ENCODE results near the gene NFIB.

The NFIB gene

DNA sequence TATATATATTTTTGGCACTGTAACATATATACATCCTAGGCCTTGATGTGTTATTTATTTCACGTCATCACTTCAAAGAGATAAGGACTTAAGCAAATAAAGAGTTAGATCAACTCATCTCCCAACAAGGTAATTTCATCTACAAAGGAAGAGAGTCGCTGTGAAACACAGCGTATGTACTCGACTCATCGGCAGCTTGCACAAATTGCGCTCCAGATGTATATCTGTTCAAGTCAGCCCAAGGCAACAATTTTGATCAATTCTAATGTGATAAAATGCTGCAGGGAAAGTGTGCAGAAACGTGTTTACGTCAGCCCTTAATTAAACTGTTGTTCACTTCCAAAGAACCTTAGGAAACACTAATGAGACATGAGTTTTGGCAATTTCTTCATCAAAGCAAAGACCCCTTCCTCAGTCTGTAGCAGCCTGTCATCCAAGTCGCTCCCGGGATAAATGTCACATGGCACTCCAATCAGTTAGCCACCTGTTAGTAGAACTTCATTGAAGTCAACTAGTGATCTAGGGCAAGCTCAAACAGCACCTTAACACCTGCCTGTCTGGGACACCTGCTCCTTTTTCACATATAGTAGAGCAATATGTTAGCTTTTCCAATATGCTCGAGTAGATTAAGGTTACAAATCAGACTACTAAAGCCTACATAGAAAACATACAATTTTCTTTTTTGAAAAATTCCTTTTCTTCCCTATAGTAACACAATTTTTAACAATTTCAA lies 182.4 kb downstream of the NFIB start:
- no peaks in the 10 kb centered on the region for H3K9me3 ChIP-seq (ENCODE audit: severe bottlenecking)
- DNase-seq: no peak
- no peaks in the 10 kb centered on the region for H3K36me3 ChIP-seq
- TF ChIP-seq, protein P1, sequence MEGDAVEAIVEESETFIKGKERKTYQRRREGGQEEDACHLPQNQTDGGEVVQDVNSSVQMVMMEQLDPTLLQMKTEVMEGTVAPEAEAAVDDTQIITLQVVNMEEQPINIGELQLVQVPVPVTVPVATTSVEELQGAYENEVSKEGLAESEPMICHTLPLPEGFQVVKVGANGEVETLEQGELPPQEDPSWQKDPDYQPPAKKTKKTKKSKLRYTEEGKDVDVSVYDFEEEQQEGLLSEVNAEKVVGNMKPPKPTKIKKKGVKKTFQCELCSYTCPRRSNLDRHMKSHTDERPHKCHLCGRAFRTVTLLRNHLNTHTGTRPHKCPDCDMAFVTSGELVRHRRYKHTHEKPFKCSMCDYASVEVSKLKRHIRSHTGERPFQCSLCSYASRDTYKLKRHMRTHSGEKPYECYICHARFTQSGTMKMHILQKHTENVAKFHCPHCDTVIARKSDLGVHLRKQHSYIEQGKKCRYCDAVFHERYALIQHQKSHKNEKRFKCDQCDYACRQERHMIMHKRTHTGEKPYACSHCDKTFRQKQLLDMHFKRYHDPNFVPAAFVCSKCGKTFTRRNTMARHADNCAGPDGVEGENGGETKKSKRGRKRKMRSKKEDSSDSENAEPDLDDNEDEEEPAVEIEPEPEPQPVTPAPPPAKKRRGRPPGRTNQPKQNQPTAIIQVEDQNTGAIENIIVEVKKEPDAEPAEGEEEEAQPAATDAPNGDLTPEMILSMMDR (IDR thresholded peaks at IDR 0.05; ENCODE audit: low read depth, low read length): no peak
- no peak overlapping the region for H3K27ac ChIP-seq
- H3K4me3 ChIP-seq (ENCODE audit: low read depth, low read length): no peak overlapping the region
- no peaks in the 10 kb centered on the region for H3K27me3 ChIP-seq (ENCODE audit: insufficient read depth, low read depth, severe bottlenecking)

DNA sequence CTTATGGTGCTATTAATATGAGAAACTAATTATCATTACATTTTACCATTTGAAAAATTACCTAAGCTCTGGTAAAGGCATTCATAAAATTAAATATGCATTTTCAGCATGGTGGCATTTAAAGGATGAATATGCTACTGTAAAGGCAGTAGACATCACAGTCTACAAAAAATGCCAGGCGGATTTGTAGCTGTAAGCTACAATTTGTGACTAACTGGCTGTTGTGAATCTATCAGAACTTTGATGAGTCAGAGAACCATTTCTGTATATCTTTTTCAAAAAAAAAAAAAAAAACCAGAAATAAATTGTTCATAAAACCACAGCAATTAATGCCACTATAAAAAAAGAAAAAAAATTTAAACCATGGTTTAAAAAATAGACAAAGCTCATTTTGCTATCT lies 186.3 kb downstream of the NFIB start:
- Histone ChIP-seq H3K9me3 (ENCODE audit: severe bottlenecking) (no peaks in the 10 kb centered on the region), H3K27me3 (ENCODE audit: insufficient read depth, low read depth, severe bottlenecking) (no peaks in the 10 kb centered on the region), H3K36me3 (no peaks in the 10 kb centered on the region), H3K27ac (no peak overlapping the region), H3K4me3 (ENCODE audit: low read depth, low read length) (no peak overlapping the region)
- no peak for DNase-seq
- TF ChIP-seq, protein P1 (IDR thresholded peaks at IDR 0.05; ENCODE audit: low read depth, low read length): no peak

DNA sequence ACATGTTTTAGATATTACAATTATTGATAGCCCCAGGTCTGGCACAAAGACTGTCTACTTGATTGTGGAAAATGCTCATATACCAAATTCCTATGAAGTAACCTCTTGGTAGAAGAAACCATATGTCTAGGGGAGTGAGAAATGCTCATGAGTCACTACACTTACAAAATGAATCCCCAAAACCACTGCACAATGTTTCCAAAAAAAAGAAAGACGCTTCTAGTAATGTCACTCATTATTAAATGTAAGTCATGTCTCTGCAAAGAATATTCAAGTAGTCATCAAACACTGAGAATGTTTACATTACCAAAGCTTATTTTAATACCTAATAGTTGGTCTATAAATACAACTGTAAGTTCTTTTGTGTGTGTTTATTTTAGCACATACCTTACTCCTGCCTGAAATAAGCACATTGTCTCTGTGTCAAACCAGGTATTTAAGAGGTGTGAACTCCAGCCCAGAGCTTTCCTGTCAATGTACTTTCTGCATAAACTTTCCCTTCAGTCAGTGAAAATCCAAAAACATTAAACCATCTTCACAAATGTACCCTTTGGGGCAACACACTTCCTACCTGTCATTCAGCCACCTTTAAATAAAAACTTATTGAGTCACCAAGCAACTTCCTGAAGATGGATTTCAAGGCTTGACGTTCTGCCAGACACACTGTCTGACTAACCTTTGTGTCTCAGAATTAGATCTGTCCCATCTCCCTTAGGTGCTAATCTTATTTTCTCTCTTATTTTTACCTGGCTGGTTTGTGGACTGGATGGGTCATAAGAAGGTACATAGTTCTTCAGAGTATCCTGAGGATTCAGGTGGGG lies 194.0 kb downstream of the NFIB start:
- no peaks in the 10 kb centered on the region for H3K36me3 ChIP-seq
- H3K27ac ChIP-seq: no peak overlapping the region
- no peak for DNase-seq
- no peak overlapping the region for H3K4me3 ChIP-seq (ENCODE audit: low read depth, low read length)
- no peaks in the 10 kb centered on the region for H3K9me3 ChIP-seq (ENCODE audit: severe bottlenecking)
- TF ChIP-seq, protein P1 (IDR thresholded peaks at IDR 0.05; ENCODE audit: low read depth, low read length): no peak
- no peaks in the 10 kb centered on the region for H3K27me3 ChIP-seq (ENCODE audit: insufficient read depth, low read depth, severe bottlenecking)

DNA sequence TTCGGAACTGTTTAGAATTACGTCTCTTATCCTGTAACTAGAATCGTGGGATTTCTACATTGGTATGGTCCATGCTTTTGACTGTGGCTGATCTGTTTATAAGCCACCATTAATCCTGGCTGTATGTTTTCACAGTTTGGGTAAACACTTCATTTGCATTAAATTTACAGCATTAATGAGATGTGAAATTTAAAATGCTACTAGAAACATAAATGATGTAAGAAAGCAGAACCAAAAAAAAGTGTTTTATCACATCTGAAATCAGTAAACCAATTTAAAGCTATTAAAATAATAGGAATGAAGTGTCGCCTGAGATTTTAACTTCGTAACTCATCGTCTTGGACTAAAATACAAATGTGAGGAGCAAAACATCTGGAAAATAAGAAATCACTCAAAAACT lies 201.7 kb downstream of the NFIB start:
- H3K27me3 ChIP-seq (ENCODE audit: insufficient read depth, low read depth, severe bottlenecking): no peaks in the 10 kb centered on the region
- H3K27ac ChIP-seq: no peak overlapping the region
- no peaks in the 10 kb centered on the region for H3K9me3 ChIP-seq (ENCODE audit: severe bottlenecking)
- no peaks in the 10 kb centered on the region for H3K36me3 ChIP-seq
- DNase-seq: no peak
- H3K4me3 ChIP-seq (ENCODE audit: low read depth, low read length): no peak overlapping the region
- TF ChIP-seq, protein P1 (IDR thresholded peaks at IDR 0.05; ENCODE audit: low read depth, low read length): no peak

DNA sequence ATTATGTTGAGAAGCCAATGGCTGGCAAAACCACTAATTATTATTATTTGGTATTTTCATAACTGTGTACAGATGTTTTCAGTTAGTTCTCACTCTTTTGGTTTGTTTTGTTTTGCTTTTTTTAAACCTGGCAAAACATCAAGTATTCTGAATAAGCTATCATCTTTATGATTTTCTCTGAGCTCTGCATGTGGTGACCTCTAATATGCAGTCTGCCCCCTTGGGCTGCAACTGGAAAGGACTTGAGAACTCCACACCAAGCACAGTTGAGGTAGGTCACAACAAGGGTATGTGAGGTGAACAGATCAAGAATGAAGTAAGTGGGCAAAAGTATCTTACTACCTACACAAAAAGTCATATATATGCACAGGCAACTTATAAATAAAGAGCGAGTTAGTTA lies 202.2 kb downstream of the NFIB start:
- H3K36me3 ChIP-seq: no peaks in the 10 kb centered on the region
- H3K27me3 ChIP-seq (ENCODE audit: insufficient read depth, low read depth, severe bottlenecking): no peaks in the 10 kb centered on the region
- H3K9me3 ChIP-seq (ENCODE audit: severe bottlenecking): no peaks in the 10 kb centered on the region
- no peak overlapping the region for H3K27ac ChIP-seq
- TF ChIP-seq, protein P1 (IDR thresholded peaks at IDR 0.05; ENCODE audit: low read depth, low read length): no peak
- no peak for DNase-seq
- no peak overlapping the region for H3K4me3 ChIP-seq (ENCODE audit: low read depth, low read length)

Measured in WERI-Rb-1 (cell line).